K562 (cell line): ENCODE data around the gene C12orf43.

Experiments
- ARHGAP35 ChIP-seq: fragments of 450-650 bp; IDR thresholded peaks from 2 replicates; pipeline ENCODE4 v1.6.1; 2018; ENCODE audit not compliant: partially characterized antibody
- BRF1 ChIP-seq: IDR thresholded peaks from 3 replicates; pipeline ENCODE4 v1.6.1; 2011; ENCODE audit warnings: borderline replicate concordance, mild to moderate bottlenecking; ENCODE audit not compliant: insufficient read length; ENCODE audit errors: extremely low read depth
- CBX1 ChIP-seq: sonication (generic); IDR thresholded peaks from 2 replicates; pipeline ENCODE4 v1.6.1; 2016; ENCODE audit warnings: antibody characterized with exemption, low read depth, mild to moderate bottlenecking
- NR2C2 ChIP-seq, 2 experiments: fragments of 200-800 bp in 1 of 2; sonication (Bioruptor generic) in 1 of 2; sonication (generic) in 1 of 2; formaldehyde crosslinking in 1 of 2; IDR thresholded peaks; 2 replicates each; pipeline versions ENCODE4 v1.6.1 to v1.8.0; 2016 to 2022; ENCODE audit warnings: mild to moderate bottlenecking in 1 of 2, missing compliant biosample characterization in 1 of 2, missing genetic modification characterization in 1 of 2, missing genetic modification reagents in 1 of 2
- PATZ1 ChIP-seq: fragments of 250-450 bp; sonication (Bioruptor Pico); IDR thresholded peaks from 2 replicates; pipeline ENCODE4 v1.5.0; 2020; ENCODE audit warnings: mild to moderate bottlenecking, borderline replicate concordance
- SREBF2 ChIP-seq: sonication (generic); formaldehyde crosslinking; IDR thresholded peaks from 2 replicates; pipeline ENCODE4 v1.4.0; 2020; ENCODE audit warnings: mild to moderate bottlenecking, missing genetic modification reagents
- STAT6 ChIP-seq: sonication (generic); formaldehyde crosslinking; IDR thresholded peaks from 2 replicates; pipeline ENCODE4 v1.8.1; 2023; ENCODE audit warnings: mild to moderate bottlenecking, missing genetic modification reagents
- ZNF274 ChIP-seq: IDR thresholded peaks from 2 replicates; pipeline ENCODE4 v1.6.1; 2011; ENCODE audit warnings: low read depth, mild to moderate bottlenecking, low read length, moderate library complexity, borderline replicate concordance
- TF ChIP-seq, protein P1 (sequence below): sonication (generic); formaldehyde crosslinking; IDR thresholded peaks from 2 replicates; pipeline ENCODE4 v1.8.0; 2022; ENCODE audit warnings: missing genetic modification reagents, mild to moderate bottlenecking, moderate library complexity, borderline replicate concordance
- TF ChIP-seq, protein P2 (sequence below): fragments of 450-650 bp; IDR thresholded peaks from 2 replicates; pipeline ENCODE4 v1.6.1; 2016; ENCODE audit warnings: missing biosample characterization, missing genetic modification characterization

DNA sequence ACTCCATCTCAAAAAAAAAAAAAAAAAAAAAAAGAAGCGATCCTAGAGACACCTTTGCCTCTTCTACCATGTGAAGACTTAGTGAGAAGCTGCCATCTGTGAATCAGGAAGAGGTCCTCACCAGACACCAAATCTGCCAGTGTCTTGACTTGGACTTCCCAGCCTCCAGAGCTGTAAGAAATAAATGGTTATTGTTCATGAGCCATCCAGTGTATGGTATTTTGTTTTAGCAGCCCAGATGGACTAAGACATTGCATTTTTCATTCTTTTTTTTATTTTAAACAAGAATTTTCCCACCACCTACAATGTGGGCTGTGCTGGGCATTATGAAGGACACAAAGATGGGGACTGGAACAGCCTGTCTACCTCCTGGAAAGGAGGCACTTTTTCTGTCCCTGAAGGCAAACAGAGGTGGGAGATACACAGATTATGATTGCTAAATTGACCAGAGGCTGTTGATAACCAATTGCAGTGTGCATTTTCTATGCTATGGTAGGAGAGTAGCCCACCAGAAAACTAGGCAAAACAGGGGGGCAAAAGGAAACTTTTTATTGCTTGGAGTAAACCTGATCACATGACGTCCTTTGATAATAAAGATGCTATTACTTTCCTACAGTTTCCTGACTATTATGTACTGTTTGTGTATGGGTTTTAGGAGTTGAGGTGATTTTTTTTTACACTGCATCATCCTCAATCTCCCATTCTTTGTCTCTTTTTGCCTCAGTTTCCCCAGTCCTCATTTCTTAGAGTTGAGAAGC lies 2.8 kb upstream of the C12orf43 start:
- no peak for TF ChIP-seq SREBF2 (CRISPR knock-in tag)
- TF ChIP-seq ZNF274, result no peak
- TF ChIP-seq NR2C2 (CRISPR knock-in tag; IDR thresholded peaks at IDR 0.05), result no peak
- TF ChIP-seq NR2C2 (tag; IDR thresholded peaks at IDR 0.05), result no peak
- TF ChIP-seq, protein P1, sequence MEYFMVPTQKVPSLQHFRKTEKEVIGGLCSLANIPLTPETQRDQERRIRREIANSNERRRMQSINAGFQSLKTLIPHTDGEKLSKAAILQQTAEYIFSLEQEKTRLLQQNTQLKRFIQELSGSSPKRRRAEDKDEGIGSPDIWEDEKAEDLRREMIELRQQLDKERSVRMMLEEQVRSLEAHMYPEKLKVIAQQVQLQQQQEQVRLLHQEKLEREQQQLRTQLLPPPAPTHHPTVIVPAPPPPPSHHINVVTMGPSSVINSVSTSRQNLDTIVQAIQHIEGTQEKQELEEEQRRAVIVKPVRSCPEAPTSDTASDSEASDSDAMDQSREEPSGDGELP (CRISPR knock-in tag), result no peak
- TF ChIP-seq, protein P2, sequence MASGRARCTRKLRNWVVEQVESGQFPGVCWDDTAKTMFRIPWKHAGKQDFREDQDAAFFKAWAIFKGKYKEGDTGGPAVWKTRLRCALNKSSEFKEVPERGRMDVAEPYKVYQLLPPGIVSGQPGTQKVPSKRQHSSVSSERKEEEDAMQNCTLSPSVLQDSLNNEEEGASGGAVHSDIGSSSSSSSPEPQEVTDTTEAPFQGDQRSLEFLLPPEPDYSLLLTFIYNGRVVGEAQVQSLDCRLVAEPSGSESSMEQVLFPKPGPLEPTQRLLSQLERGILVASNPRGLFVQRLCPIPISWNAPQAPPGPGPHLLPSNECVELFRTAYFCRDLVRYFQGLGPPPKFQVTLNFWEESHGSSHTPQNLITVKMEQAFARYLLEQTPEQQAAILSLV (tag), result no peak
- TF ChIP-seq ARHGAP35, result no peak
- no peak for TF ChIP-seq BRF1
- TF ChIP-seq PATZ1 (CRISPR knock-in tag), result no peak
- no peak for TF ChIP-seq STAT6
- no peak for TF ChIP-seq CBX1
